Calu3 (cell line): ENCODE results near the gene TRERF1. TPM values are rescaled to one million over a fixed set of nuclear protein-coding genes. Genes with fewer than 3 reads are reported as not detected.

Experiments used
- BruUV-seq: library from RNA; stranded (reverse); fragments of 400-500 nt; replicated peaks from 2 replicates; lab custom pipeline; 2021; lab: Mats Ljungman, UMichigan
- CTCF ChIA-PET: fragments of 300-600 bp; sonication (Branson Sonifier 250); formaldehyde crosslinking; loops from one replicate; lab custom pipeline; 2022; ENCODE audit warnings: antibody characterized with exemption; lab: Charles Lee
- DNase-seq: peaks from one replicate; pipeline ENCODE4 v3.0.0; 2022
- H3K27ac Mint-ChIP-seq: one replicate; pipeline ENCODE4 v1.8.0; 2022; ENCODE audit warnings: mixed read lengths; ENCODE audit not compliant: unreplicated experiment
- H3K27me3 Mint-ChIP-seq: one replicate; pipeline ENCODE4 v1.8.0; 2022; ENCODE audit warnings: mixed read lengths; ENCODE audit not compliant: unreplicated experiment
- H3K36me3 Mint-ChIP-seq: one replicate; pipeline ENCODE4 v1.8.0; 2022; ENCODE audit warnings: mild to moderate bottlenecking, moderate library complexity, mixed read lengths; ENCODE audit not compliant: insufficient read depth, unreplicated experiment
- H3K4me1 Mint-ChIP-seq: one replicate; pipeline ENCODE4 v1.8.0; 2022; ENCODE audit warnings: mild to moderate bottlenecking, low read depth, mixed read lengths; ENCODE audit not compliant: unreplicated experiment
- H3K4me3 Mint-ChIP-seq: one replicate; pipeline ENCODE4 v1.8.0; 2022; ENCODE audit warnings: mild to moderate bottlenecking, low read depth, moderate library complexity, mixed read lengths; ENCODE audit not compliant: unreplicated experiment
- H3K9me3 Mint-ChIP-seq: one replicate; pipeline ENCODE4 v1.8.0; 2022; ENCODE audit warnings: low read depth, mixed read lengths; ENCODE audit not compliant: unreplicated experiment
- CTCF ChIP-seq: fragments of 200-600 bp; IDR thresholded peaks from one replicate; pipeline ENCODE4 v1.8.0; 2022; ENCODE audit warnings: antibody characterized with exemption; ENCODE audit not compliant: unreplicated experiment
- intact Hi-C: fragments of 100-400 bp; cut with micrococcal nuclease; formaldehyde crosslinking; loops from one replicate; pipeline ENCODE4 v1.10.0; 2022; ENCODE audit not compliant: unreplicated experiment
- total RNA-seq: library from RNA; stranded (reverse); gene quantifications from 2 replicates; pipeline ENCODE4 v1.2.3, GENCODE V29; 2022

Gene TRERF1
- total RNA-seq, 1 experiment from 2014 or later = 1.4 TPM

DNA sequence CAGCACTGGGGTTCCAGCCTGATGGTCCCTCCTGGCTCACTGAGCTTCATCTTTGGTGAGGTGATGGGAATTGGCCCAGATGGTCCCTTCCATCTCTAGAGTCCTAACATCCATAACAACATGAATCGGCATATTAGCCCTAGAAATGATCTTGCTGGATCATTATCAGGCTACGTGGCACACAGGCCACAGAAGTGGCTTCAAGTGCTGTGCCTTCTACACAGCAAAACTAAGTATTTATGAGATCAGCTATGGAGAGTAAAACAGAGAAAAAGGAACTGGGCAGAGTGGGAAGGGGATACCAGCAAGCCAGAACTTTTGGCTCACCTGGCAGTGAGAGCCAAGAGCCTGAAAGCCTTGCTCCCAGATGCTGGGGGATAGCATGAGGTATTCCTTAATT, 116.9 kb downstream of the TRERF1 start:
- intact Hi-C loops = no loop called here

DNA sequence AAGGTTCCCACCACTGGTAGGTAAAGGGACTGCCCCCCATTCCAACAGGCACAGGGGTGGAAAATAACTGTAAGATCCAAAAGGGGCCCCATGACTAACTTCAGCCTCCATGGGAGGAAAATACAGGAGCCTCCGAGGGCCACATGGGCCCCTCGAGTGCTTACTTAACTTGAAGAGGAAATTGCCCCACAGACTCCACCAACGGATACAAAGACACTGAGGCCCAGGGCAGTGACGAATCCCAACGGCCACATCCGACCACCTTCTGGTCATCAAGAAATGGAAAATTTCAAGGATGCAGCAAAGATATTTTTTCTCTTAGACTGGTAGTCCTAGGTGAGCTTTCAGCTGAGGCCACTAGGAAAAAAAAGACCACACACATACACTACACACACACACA, 118.1 kb downstream of the TRERF1 start:
- no peak overlapping the region for H3K4me3 Mint-ChIP-seq
- TF ChIP-seq CTCF = no peak
- CTCF ChIA-PET = interaction anchor here (0.5 to 0.6 kb wide), 2 partner anchors 18 to 39 kb away, joined by 3 read pairs; no protein-coding TSS in a partner anchor
- intact Hi-C loops = no loop called here
- peaks cover 10% of the 10 kb centered on the region for H3K4me1 Mint-ChIP-seq
- no peak for DNase-seq
- H3K27me3 Mint-ChIP-seq = peaks cover 11% of the 10 kb centered on the region
- no TSS peak for BruUV-seq
- no peak overlapping the region for H3K27ac Mint-ChIP-seq
- no peaks in the 10 kb centered on the region for H3K9me3 Mint-ChIP-seq
- H3K36me3 Mint-ChIP-seq = no peaks in the 10 kb centered on the region

More for the DNA sequence above, 116.9 kb downstream of the TRERF1 start:
- no peak for DNase-seq
- CTCF ChIA-PET = interaction anchor here (0.6 kb wide), 1 partner anchor 385 kb away, joined by 4 read pairs; no protein-coding TSS in a partner anchor
- Mint-ChIP-seq H3K9me3 (no peaks in the 10 kb centered on the region), H3K27ac (no peak overlapping the region), H3K36me3 (no peaks in the 10 kb centered on the region), H3K27me3 (peaks cover 11% of the 10 kb centered on the region), H3K4me1 (peaks cover 23% of the 10 kb centered on the region), H3K4me3 (no peak overlapping the region)
- TF ChIP-seq CTCF = no peak
- no TSS peak for BruUV-seq

DNA sequence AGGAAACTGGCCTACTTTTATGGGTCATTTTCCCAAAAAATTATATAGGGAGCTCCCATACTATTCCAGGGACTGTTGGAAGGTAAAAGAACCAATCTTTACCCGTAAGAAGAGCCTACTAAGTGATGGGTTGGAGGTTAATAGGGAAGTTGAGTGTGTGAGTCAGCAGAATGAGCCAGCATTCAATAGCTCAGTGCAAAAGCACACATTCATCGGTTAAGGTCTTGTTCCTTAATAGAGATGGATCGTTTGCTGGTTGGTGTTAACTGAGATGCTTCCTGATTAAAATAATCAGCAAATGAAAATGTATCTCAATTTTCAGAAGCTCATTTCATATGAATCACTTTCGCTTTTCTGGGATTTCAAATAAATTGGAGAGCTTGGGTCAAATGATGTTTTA, 118.8 kb downstream of the TRERF1 start:
- intact Hi-C loops = no loop called here
- DNase-seq = no peak
- H3K9me3 Mint-ChIP-seq = no peaks in the 10 kb centered on the region
- CTCF ChIA-PET = interaction anchor here (0.8 kb wide), 1 partner anchor 16 kb away, joined by 3 read pairs; no protein-coding TSS in a partner anchor
- H3K36me3 Mint-ChIP-seq = no peaks in the 10 kb centered on the region
- no peak overlapping the region for H3K4me3 Mint-ChIP-seq
- peaks cover 11% of the 10 kb centered on the region for H3K27me3 Mint-ChIP-seq
- BruUV-seq = no TSS peak
- peaks cover 3% of the 10 kb centered on the region for H3K4me1 Mint-ChIP-seq
- no peak overlapping the region for H3K27ac Mint-ChIP-seq
- TF ChIP-seq CTCF = no peak

GRCh38 chr6:42331019-42331418, 120.7 kb downstream of the TRERF1 start:
- no peak for TF ChIP-seq CTCF
- CTCF ChIA-PET = interaction anchor here (0.5 kb wide), 1 partner anchor 11 kb away, joined by 3 read pairs; no protein-coding TSS in a partner anchor
- intact Hi-C loops = no loop called here
- no peak overlapping the region for H3K4me3 Mint-ChIP-seq
- DNase-seq = no peak
- H3K4me1 Mint-ChIP-seq = peaks cover 7% of the 10 kb centered on the region
- no peak overlapping the region for H3K27ac Mint-ChIP-seq
- no peaks in the 10 kb centered on the region for H3K9me3 Mint-ChIP-seq
- no peaks in the 10 kb centered on the region for H3K36me3 Mint-ChIP-seq
- H3K27me3 Mint-ChIP-seq = peaks cover 11% of the 10 kb centered on the region
- BruUV-seq = no TSS peak
